ENCODE results near the gene NOTCH3.

DNA sequence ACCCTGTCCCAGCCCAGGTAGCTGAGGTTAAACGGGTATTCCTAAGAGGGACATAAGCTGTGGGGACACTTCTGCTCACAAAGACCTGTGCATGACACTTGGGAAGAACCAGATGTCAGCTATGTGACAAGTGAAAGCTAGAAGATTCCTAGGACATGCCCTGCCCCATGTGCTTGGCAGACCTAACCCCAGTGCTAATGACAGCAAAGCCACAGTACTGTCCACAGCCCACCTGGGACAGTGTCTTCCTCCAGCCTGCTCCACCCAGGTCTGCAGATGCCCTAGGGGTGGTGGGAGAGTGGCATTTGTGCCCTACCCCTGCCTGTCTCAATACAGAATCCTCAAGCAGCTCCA lies 49.8 kb upstream of the NOTCH3 start:
- TF ChIP-seq POLR2AphosphoS5 (IDR thresholded peaks at IDR 0.05; ENCODE audit: low read depth, low read length) (no peak), POLR2A (IDR thresholded peaks at IDR 0.05; ENCODE audit: low read depth, low read length) (no peak), SPI1 (IDR thresholded peaks at IDR 0.05; ENCODE audit: low read depth, low read length) (no peak), PAX5 (IDR thresholded peaks at IDR 0.05; ENCODE audit: insufficient read depth, low read length, severe bottlenecking) (no peak), TAF1 (IDR thresholded peaks at IDR 0.05; ENCODE audit: low read depth, low read length) (no peak), POU2F2 (IDR thresholded peaks at IDR 0.05; ENCODE audit: low read depth, low read length) (no peak)

Data from GM12891 (cell line).